Stomach smooth muscle (tissue), 2 donors: Measurements from ENCODE around the gene MBD1.
"Not testable (repeated sequence)": the region's sequence is repeated elsewhere in the genome, so short reads cannot be mapped to it uniquely, and the experiment has no call there.

Experiments used
- H3K27ac ChIP-seq: one replicate; pipeline ENCODE4 v1.7.0; 2013; ENCODE audit warnings: mild to moderate bottlenecking, low read length, inconsistent platforms
- H3K27me3 ChIP-seq, 2 donors: one replicate each; pipeline ENCODE4 v1.7.0; 2013; ENCODE audit warnings: low read length in 2 of 2; ENCODE audit not compliant: insufficient read depth in 2 of 2, control insufficient read depth in 1 of 2
- H3K36me3 ChIP-seq, 2 donors: one replicate each; pipeline ENCODE4 v1.7.0; 2013; ENCODE audit warnings: low read length in 2 of 2; ENCODE audit not compliant: control insufficient read depth in 2 of 2, insufficient read depth in 2 of 2
- H3K4me1 ChIP-seq: one replicate; pipeline ENCODE4 v1.7.0; 2013; ENCODE audit warnings: low read length; ENCODE audit not compliant: control insufficient read depth, insufficient read depth
- H3K4me3 ChIP-seq, 2 donors: one replicate each; pipeline ENCODE4 v1.7.0; 2013; ENCODE audit warnings: low read length in 2 of 2
- H3K9ac ChIP-seq, 2 donors: one replicate each; pipeline ENCODE4 v1.7.0; 2013; ENCODE audit warnings: low read length in 2 of 2, mild to moderate bottlenecking in 1 of 2
- H3K9me3 ChIP-seq, 2 donors: one replicate each; pipeline ENCODE4 v1.7.0; 2013; ENCODE audit warnings: low read length in 2 of 2; ENCODE audit not compliant: control insufficient read depth in 2 of 2
- donor health status: healthy.
- donor health status: Pancreatic carcinoma.

MBD1 gene

GRCh38 chr18:50289108-50289443, 7.8 kb upstream of the MBD1 start:
- Histone ChIP-seq H3K27me3 (no peaks in the 10 kb centered on the region), H3K27ac (no peak overlapping the region), H3K4me1 (peaks cover 15% of the 10 kb centered on the region), H3K36me3 (peaks cover 8 to 12% of the 10 kb centered on the region in 2 donors), H3K9ac (no peak overlapping the region), H3K4me3 (no peak overlapping the region), H3K9me3 (no peaks in the 10 kb centered on the region)

GRCh38 chr18:50288348-50289107, 7.2 kb upstream of the MBD1 start:
- Histone ChIP-seq H3K4me1 (peaks cover 15% of the 10 kb centered on the region), H3K36me3 (peaks cover 14 to 18% of the 10 kb centered on the region in 2 donors), H3K27ac (peak overlapping the region; percentile 77), H3K4me3 (peak overlapping the region; percentile 96 to 97), H3K9ac (peak overlapping the region; percentile 88 to 91)
- H3K27me3 ChIP-seq, H3K9me3 ChIP-seq: not testable (repeated sequence)

- peak within 1 kb of the TSS; percentile 77 for H3K27ac ChIP-seq
- H3K4me1 ChIP-seq = peaks cover 15% of the 10 kb centered on the region
- H3K9me3 ChIP-seq = no peaks in the 10 kb centered on the region
- H3K36me3 ChIP-seq = peaks cover 20 to 24% of the 10 kb centered on the region in 2 donors
- no peaks in the 10 kb centered on the region for H3K27me3 ChIP-seq
- H3K9ac ChIP-seq = peak within 1 kb of the TSS; percentile 88 to 91
- peak within 1 kb of the TSS; percentile 96 to 97 for H3K4me3 ChIP-seq
These were observed 6.4 kb upstream of the MBD1 start, which contains the start of gene CXXC1 for GRCh38 chr18:50287441-50288347. Gene CXXC1, minus strand, starts transcription at chr18:50287692. Its CDS starts 103 bp downstream, at chr18:50287589.

- H3K27ac ChIP-seq = peak overlapping the region; percentile 77
- peak overlapping the region; percentile 88 to 91 for H3K9ac ChIP-seq
These were observed 5.7 kb upstream of the MBD1 start for GRCh38 chr18:50287028-50287440.

GRCh38 chr18:50286391-50287027, 5.2 kb upstream of the MBD1 start:
- peak overlapping the region; percentile 77 for H3K27ac ChIP-seq
- H3K9me3 ChIP-seq = no peaks in the 10 kb centered on the region
- H3K4me1 ChIP-seq = peaks cover 23% of the 10 kb centered on the region
- peaks cover 20 to 25% of the 10 kb centered on the region in 2 donors for H3K36me3 ChIP-seq
- H3K4me3 ChIP-seq = peak overlapping the region; percentile 96 to 97
- peak overlapping the region in 1 of 2 donors; percentile 88 for H3K9ac ChIP-seq
- no peaks in the 10 kb centered on the region for H3K27me3 ChIP-seq

More at GRCh38 chr18:50287028-50287440, 5.7 kb upstream of the MBD1 start:
- H3K4me1 ChIP-seq = peaks cover 19% of the 10 kb centered on the region
- peak overlapping the region; percentile 96 to 97 for H3K4me3 ChIP-seq
- H3K36me3 ChIP-seq = peaks cover 20 to 25% of the 10 kb centered on the region in 2 donors
- no peaks in the 10 kb centered on the region for H3K27me3 ChIP-seq
- no peaks in the 10 kb centered on the region for H3K9me3 ChIP-seq

- no peaks in the 10 kb centered on the region for H3K27me3 ChIP-seq
- no peak overlapping the region for H3K9ac ChIP-seq
- no peaks in the 10 kb centered on the region for H3K9me3 ChIP-seq
- peaks cover 20 to 25% of the 10 kb centered on the region in 2 donors for H3K36me3 ChIP-seq
- no peak overlapping the region for H3K4me3 ChIP-seq
- peak overlapping the region; percentile 77 for H3K27ac ChIP-seq
- peaks cover 27% of the 10 kb centered on the region for H3K4me1 ChIP-seq
These were observed 4.5 kb upstream of the MBD1 start for GRCh38 chr18:50285631-50286321.

GRCh38 chr18:50285071-50285470, 3.7 kb upstream of the MBD1 start:
- Histone ChIP-seq H3K27me3 (no peaks in the 10 kb centered on the region), H3K9ac (no peak overlapping the region), H3K9me3 (no peaks in the 10 kb centered on the region), H3K4me3 (no peak overlapping the region), H3K4me1 (peaks cover 34% of the 10 kb centered on the region), H3K27ac (no peak overlapping the region), H3K36me3 (peaks cover 20 to 25% of the 10 kb centered on the region in 2 donors)

- no peak overlapping the region for H3K27ac ChIP-seq
- H3K4me1 ChIP-seq = peaks cover 39% of the 10 kb centered on the region
- no peak overlapping the region for H3K4me3 ChIP-seq
- peaks cover 20 to 25% of the 10 kb centered on the region in 2 donors for H3K36me3 ChIP-seq
- no peak overlapping the region for H3K9ac ChIP-seq
- no peaks in the 10 kb centered on the region for H3K27me3 ChIP-seq
- no peaks in the 10 kb centered on the region for H3K9me3 ChIP-seq
These were observed 3.0 kb upstream of the MBD1 start for GRCh38 chr18:50284255-50284885.

GRCh38 chr18:50283469-50284209, 2.3 kb upstream of the MBD1 start:
- no peak overlapping the region for H3K27ac ChIP-seq
- no peak overlapping the region for H3K9ac ChIP-seq
- no peaks in the 10 kb centered on the region for H3K27me3 ChIP-seq
- peaks cover 20 to 25% of the 10 kb centered on the region in 2 donors for H3K36me3 ChIP-seq
- no peaks in the 10 kb centered on the region for H3K9me3 ChIP-seq
- H3K4me1 ChIP-seq = peaks cover 39% of the 10 kb centered on the region
- no peak overlapping the region for H3K4me3 ChIP-seq
